Keratinocyte (primary cell): ENCODE measurements around the gene CXCL12.

Experiments used
- CTCF ChIP-seq, 3 experiments: IDR thresholded peaks in 1 of 3; conservative IDR thresholded peaks in 1 of 3; optimal IDR thresholded peaks in 1 of 3; 2 replicates in 2 of 3; 3 replicates in 1 of 3; pipeline versions ENCODE3 to v1.5.1; 2011; ENCODE audit warnings: low read length in 3 of 3, mild to moderate bottlenecking in 3 of 3, moderate library complexity in 2 of 3, control low read depth in 1 of 3, inconsistent platforms in 1 of 3; ENCODE audit not compliant: insufficient read depth in 2 of 3; ENCODE audit errors: extremely low read depth in 1 of 3
- EZH2 ChIP-seq: IDR thresholded peaks from one replicate; pipeline ENCODE4 v1.6.1; 2012; ENCODE audit warnings: inconsistent platforms, mild to moderate bottlenecking, low read length, moderate library complexity

GRCh38 chr10:44339218-44339617 lies 45.7 kb downstream of the CXCL12 start:
- TF ChIP-seq CTCF (optimal IDR thresholded peaks at IDR 0.05 in 1 of 3, IDR thresholded peaks at IDR 0.05 in 1 of 3, conservative IDR thresholded peaks at IDR 0.05 in 1 of 3; ENCODE audit: extremely low read depth in 1 of 3, insufficient read depth in 2 of 3, low read length in 3 of 3) (no peak), EZH2 (no peak)
